HEK293 (cell line): ENCODE data around the gene MRPS18A.

ENCODE experiments used
- KLF9 ChIP-seq: fragments of 450-650 bp; formaldehyde crosslinking; IDR thresholded peaks from 2 replicates; pipeline ENCODE4 v1.5.1; 2016; ENCODE audit warnings: missing biosample characterization, missing genetic modification characterization, low read depth
- MZF1 ChIP-seq: fragments of 450-650 bp; formaldehyde crosslinking; IDR thresholded peaks from 2 replicates; pipeline ENCODE4 v1.5.1; 2017; ENCODE audit warnings: missing biosample characterization, missing genetic modification characterization, borderline replicate concordance
- REPIN1 ChIP-seq: fragments of 450-650 bp; formaldehyde crosslinking; IDR thresholded peaks from 2 replicates; pipeline ENCODE4 v1.5.1; 2017; ENCODE audit warnings: missing biosample characterization, missing genetic modification characterization, low read depth
- ZBTB7A ChIP-seq: fragments of 450-650 bp; formaldehyde crosslinking; IDR thresholded peaks from 2 replicates; pipeline ENCODE4 v1.5.1; 2016; ENCODE audit warnings: low read depth, missing biosample characterization, missing genetic modification characterization
- ZNF239 ChIP-seq: fragments of 450-650 bp; formaldehyde crosslinking; IDR thresholded peaks from 2 replicates; pipeline ENCODE4 v1.5.1; 2016; ENCODE audit warnings: missing biosample characterization, missing genetic modification characterization
- ZNF629 ChIP-seq: fragments of 450-650 bp; formaldehyde crosslinking; IDR thresholded peaks from 2 replicates; pipeline ENCODE4 v1.5.1; 2017; ENCODE audit warnings: missing biosample characterization, missing genetic modification characterization
- ZNF654 ChIP-seq: fragments of 450-650 bp; formaldehyde crosslinking; IDR thresholded peaks from 2 replicates; pipeline ENCODE4 v1.5.1; 2016; ENCODE audit warnings: low read depth, missing biosample characterization, missing genetic modification characterization
- ZXDB ChIP-seq: fragments of 450-650 bp; formaldehyde crosslinking; IDR thresholded peaks from 2 replicates; pipeline ENCODE4 v1.5.1; 2016; ENCODE audit warnings: missing biosample characterization, missing genetic modification characterization
- TF ChIP-seq, protein P1 (sequence below): fragments of 450-650 bp; formaldehyde crosslinking; IDR thresholded peaks from 2 replicates; pipeline ENCODE4 v1.5.1; 2016; ENCODE audit warnings: missing biosample characterization, missing genetic modification characterization
- TF ChIP-seq, protein P2 (sequence below): fragments of 450-650 bp; formaldehyde crosslinking; IDR thresholded peaks from 2 replicates; pipeline ENCODE4 v1.5.1; 2017; ENCODE audit warnings: missing biosample characterization, missing genetic modification characterization
- TF ChIP-seq, protein P3 (sequence below): sonication (generic); formaldehyde crosslinking; IDR thresholded peaks from 2 replicates; pipeline ENCODE4 v1.8.1; 2022; ENCODE audit warnings: mild to moderate bottlenecking, moderate library complexity, missing genetic modification reagents
- TF ChIP-seq, protein P4 (sequence below): fragments of 450-650 bp; formaldehyde crosslinking; IDR thresholded peaks from 2 replicates; pipeline ENCODE4 v1.5.1; 2016; ENCODE audit warnings: missing biosample characterization, missing genetic modification characterization
- TF ChIP-seq, protein P5 (sequence below): fragments of 450-650 bp; formaldehyde crosslinking; IDR thresholded peaks from 2 replicates; pipeline ENCODE4 v1.5.1; 2016; ENCODE audit warnings: missing biosample characterization, missing genetic modification characterization
- TF ChIP-seq, protein P6 (sequence below): fragments of 450-650 bp; formaldehyde crosslinking; IDR thresholded peaks from 2 replicates; pipeline ENCODE4 v1.5.1; 2016; ENCODE audit warnings: missing biosample characterization, missing genetic modification characterization, low read depth

DNA sequence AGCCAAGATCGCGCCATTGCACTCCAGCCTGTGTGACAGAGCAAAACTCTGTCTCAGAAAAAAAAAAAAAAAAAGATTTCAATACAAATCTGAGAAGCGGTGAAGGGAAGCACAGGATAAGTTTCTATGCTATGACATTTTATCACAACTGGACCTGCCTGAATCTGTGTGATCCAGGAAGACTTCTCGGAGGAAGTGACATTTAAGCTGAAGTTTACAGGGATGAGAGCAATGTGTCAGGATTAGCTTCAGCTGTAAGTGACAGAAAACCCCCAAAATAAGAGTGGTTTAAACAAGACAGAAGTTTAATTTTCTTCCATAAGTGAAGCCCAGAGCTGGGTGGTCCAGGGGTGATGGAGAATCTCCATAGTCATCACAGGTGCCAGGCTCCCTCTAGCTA, 33.4 kb upstream of the MRPS18A start:
- TF ChIP-seq, protein P1, sequence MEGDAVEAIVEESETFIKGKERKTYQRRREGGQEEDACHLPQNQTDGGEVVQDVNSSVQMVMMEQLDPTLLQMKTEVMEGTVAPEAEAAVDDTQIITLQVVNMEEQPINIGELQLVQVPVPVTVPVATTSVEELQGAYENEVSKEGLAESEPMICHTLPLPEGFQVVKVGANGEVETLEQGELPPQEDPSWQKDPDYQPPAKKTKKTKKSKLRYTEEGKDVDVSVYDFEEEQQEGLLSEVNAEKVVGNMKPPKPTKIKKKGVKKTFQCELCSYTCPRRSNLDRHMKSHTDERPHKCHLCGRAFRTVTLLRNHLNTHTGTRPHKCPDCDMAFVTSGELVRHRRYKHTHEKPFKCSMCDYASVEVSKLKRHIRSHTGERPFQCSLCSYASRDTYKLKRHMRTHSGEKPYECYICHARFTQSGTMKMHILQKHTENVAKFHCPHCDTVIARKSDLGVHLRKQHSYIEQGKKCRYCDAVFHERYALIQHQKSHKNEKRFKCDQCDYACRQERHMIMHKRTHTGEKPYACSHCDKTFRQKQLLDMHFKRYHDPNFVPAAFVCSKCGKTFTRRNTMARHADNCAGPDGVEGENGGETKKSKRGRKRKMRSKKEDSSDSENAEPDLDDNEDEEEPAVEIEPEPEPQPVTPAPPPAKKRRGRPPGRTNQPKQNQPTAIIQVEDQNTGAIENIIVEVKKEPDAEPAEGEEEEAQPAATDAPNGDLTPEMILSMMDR (tag by site-specific recombination) = no peak
- TF ChIP-seq ZNF629 (tag by site-specific recombination) (no peak), ZXDB (no peak), ZNF654 (tag by site-specific recombination) (no peak), MZF1 (tag by site-specific recombination) (no peak), KLF9 (tag by site-specific recombination) (no peak), ZNF239 (tag by site-specific recombination) (no peak), REPIN1 (no peak), ZBTB7A (tag by site-specific recombination) (no peak)
- TF ChIP-seq, protein P2, sequence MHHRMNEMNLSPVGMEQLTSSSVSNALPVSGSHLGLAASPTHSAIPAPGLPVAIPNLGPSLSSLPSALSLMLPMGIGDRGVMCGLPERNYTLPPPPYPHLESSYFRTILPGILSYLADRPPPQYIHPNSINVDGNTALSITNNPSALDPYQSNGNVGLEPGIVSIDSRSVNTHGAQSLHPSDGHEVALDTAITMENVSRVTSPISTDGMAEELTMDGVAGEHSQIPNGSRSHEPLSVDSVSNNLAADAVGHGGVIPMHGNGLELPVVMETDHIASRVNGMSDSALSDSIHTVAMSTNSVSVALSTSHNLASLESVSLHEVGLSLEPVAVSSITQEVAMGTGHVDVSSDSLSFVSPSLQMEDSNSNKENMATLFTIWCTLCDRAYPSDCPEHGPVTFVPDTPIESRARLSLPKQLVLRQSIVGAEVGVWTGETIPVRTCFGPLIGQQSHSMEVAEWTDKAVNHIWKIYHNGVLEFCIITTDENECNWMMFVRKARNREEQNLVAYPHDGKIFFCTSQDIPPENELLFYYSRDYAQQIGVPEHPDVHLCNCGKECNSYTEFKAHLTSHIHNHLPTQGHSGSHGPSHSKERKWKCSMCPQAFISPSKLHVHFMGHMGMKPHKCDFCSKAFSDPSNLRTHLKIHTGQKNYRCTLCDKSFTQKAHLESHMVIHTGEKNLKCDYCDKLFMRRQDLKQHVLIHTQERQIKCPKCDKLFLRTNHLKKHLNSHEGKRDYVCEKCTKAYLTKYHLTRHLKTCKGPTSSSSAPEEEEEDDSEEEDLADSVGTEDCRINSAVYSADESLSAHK = no peak
- TF ChIP-seq, protein P3, sequence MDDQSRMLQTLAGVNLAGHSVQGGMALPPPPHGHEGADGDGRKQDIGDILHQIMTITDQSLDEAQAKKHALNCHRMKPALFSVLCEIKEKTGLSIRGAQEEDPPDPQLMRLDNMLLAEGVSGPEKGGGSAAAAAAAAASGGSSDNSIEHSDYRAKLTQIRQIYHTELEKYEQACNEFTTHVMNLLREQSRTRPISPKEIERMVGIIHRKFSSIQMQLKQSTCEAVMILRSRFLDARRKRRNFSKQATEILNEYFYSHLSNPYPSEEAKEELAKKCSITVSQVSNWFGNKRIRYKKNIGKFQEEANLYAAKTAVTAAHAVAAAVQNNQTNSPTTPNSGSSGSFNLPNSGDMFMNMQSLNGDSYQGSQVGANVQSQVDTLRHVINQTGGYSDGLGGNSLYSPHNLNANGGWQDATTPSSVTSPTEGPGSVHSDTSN (CRISPR knock-in tag) = no peak
- TF ChIP-seq, protein P4, sequence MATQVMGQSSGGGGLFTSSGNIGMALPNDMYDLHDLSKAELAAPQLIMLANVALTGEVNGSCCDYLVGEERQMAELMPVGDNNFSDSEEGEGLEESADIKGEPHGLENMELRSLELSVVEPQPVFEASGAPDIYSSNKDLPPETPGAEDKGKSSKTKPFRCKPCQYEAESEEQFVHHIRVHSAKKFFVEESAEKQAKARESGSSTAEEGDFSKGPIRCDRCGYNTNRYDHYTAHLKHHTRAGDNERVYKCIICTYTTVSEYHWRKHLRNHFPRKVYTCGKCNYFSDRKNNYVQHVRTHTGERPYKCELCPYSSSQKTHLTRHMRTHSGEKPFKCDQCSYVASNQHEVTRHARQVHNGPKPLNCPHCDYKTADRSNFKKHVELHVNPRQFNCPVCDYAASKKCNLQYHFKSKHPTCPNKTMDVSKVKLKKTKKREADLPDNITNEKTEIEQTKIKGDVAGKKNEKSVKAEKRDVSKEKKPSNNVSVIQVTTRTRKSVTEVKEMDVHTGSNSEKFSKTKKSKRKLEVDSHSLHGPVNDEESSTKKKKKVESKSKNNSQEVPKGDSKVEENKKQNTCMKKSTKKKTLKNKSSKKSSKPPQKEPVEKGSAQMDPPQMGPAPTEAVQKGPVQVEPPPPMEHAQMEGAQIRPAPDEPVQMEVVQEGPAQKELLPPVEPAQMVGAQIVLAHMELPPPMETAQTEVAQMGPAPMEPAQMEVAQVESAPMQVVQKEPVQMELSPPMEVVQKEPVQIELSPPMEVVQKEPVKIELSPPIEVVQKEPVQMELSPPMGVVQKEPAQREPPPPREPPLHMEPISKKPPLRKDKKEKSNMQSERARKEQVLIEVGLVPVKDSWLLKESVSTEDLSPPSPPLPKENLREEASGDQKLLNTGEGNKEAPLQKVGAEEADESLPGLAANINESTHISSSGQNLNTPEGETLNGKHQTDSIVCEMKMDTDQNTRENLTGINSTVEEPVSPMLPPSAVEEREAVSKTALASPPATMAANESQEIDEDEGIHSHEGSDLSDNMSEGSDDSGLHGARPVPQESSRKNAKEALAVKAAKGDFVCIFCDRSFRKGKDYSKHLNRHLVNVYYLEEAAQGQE (tag by site-specific recombination) = no peak
- TF ChIP-seq, protein P5, sequence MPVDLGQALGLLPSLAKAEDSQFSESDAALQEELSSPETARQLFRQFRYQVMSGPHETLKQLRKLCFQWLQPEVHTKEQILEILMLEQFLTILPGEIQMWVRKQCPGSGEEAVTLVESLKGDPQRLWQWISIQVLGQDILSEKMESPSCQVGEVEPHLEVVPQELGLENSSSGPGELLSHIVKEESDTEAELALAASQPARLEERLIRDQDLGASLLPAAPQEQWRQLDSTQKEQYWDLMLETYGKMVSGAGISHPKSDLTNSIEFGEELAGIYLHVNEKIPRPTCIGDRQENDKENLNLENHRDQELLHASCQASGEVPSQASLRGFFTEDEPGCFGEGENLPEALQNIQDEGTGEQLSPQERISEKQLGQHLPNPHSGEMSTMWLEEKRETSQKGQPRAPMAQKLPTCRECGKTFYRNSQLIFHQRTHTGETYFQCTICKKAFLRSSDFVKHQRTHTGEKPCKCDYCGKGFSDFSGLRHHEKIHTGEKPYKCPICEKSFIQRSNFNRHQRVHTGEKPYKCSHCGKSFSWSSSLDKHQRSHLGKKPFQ (tag by site-specific recombination) = no peak
- TF ChIP-seq, protein P6, sequence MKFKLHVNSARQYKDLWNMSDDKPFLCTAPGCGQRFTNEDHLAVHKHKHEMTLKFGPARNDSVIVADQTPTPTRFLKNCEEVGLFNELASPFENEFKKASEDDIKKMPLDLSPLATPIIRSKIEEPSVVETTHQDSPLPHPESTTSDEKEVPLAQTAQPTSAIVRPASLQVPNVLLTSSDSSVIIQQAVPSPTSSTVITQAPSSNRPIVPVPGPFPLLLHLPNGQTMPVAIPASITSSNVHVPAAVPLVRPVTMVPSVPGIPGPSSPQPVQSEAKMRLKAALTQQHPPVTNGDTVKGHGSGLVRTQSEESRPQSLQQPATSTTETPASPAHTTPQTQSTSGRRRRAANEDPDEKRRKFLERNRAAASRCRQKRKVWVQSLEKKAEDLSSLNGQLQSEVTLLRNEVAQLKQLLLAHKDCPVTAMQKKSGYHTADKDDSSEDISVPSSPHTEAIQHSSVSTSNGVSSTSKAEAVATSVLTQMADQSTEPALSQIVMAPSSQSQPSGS (tag by site-specific recombination) = no peak
